MM.1S (cell line): Measurements from ENCODE around the gene P2RX2.

Experiments
- DNase-seq: peaks from one replicate; pipeline ENCODE4 v3.0.0-alpha.2; 2015
- H2AFZ ChIP-seq: fragments of 300-600 bp; sonication (generic); 2 replicates; pipeline ENCODE4 v1.6.0; 2016; ENCODE audit warnings: antibody characterized with exemption, low read length
- H3F3A ChIP-seq: fragments of 300-600 bp; sonication (generic); 2 replicates; pipeline ENCODE4 v1.6.1; 2016; ENCODE audit warnings: mild to moderate bottlenecking, antibody characterized with exemption, low read length, moderate library complexity, mixed read lengths; ENCODE audit not compliant: insufficient read depth
- H3K27ac ChIP-seq: fragments of 300-600 bp; sonication (generic); 2 replicates; pipeline ENCODE4 v1.5.1; 2016; ENCODE audit warnings: mild to moderate bottlenecking, low read length
- H3K27me3 ChIP-seq: fragments of 300-600 bp; sonication (generic); replicated peaks from 2 replicates; pipeline ENCODE4 v1.6.0; 2016; ENCODE audit warnings: low read length; ENCODE audit not compliant: insufficient read depth
- H3K36me3 ChIP-seq: fragments of 300-600 bp; sonication (generic); replicated peaks from 2 replicates; pipeline ENCODE4 v1.6.1; 2016; ENCODE audit warnings: mild to moderate bottlenecking, low read length, mixed read lengths; ENCODE audit not compliant: insufficient read depth
- H3K4me1 ChIP-seq: fragments of 300-600 bp; sonication (generic); 2 replicates; pipeline ENCODE4 v1.6.1; 2016; ENCODE audit warnings: low read length, mixed read lengths
- H3K4me2 ChIP-seq: fragments of 300-600 bp; sonication (generic); 2 replicates; pipeline ENCODE4 v1.6.0; 2016; ENCODE audit warnings: low read depth, low read length
- H3K4me3 ChIP-seq: fragments of 300-600 bp; sonication (generic); 2 replicates; pipeline ENCODE4 v1.5.1; 2016; ENCODE audit warnings: low read length, mixed read lengths
- H3K79me2 ChIP-seq: fragments of 300-600 bp; sonication (generic); 2 replicates; pipeline ENCODE4 v1.6.1; 2016; ENCODE audit warnings: mixed run types, low read length, mixed read lengths
- H3K9ac ChIP-seq: fragments of 300-600 bp; sonication (generic); 2 replicates; pipeline ENCODE4 v1.6.1; 2016; ENCODE audit warnings: low read length, mixed read lengths
- H3K9me2 ChIP-seq: fragments of 300-600 bp; sonication (generic); replicated peaks from 2 replicates; pipeline ENCODE4 v1.6.1; 2016; ENCODE audit warnings: mild to moderate bottlenecking, low read length, mixed read lengths; ENCODE audit not compliant: insufficient read depth
- H3K9me3 ChIP-seq: fragments of 300-600 bp; sonication (generic); replicated peaks from 2 replicates; pipeline ENCODE4 v1.6.1; 2016; ENCODE audit warnings: mild to moderate bottlenecking, low read length, mixed read lengths; ENCODE audit not compliant: insufficient read depth
- H4K20me1 ChIP-seq: fragments of 300-600 bp; sonication (generic); 2 replicates; pipeline ENCODE4 v1.6.1; 2016; ENCODE audit warnings: mild to moderate bottlenecking, low read length, moderate library complexity, mixed read lengths; ENCODE audit not compliant: insufficient read depth
- EZH2 ChIP-seq: fragments of 300-600 bp; sonication (generic); optimal IDR thresholded peaks from 2 replicates; pipeline ENCODE3; 2017; ENCODE audit warnings: low read depth, mild to moderate bottlenecking, antibody characterized with exemption, low read length, mixed read lengths
- EZH2phosphoT487 ChIP-seq: fragments of 300-600 bp; sonication (generic); IDR thresholded peaks from 2 replicates; pipeline ENCODE4 v1.6.1; 2018; ENCODE audit warnings: antibody characterized with exemption, low read length
- TF ChIP-seq, protein P1 (sequence below): fragments of 300-600 bp; sonication (generic); IDR thresholded peaks from 2 replicates; pipeline ENCODE4 v1.5.1; 2016; ENCODE audit warnings: antibody characterized with exemption, low read length, mixed read lengths

The P2RX2 gene

DNA sequence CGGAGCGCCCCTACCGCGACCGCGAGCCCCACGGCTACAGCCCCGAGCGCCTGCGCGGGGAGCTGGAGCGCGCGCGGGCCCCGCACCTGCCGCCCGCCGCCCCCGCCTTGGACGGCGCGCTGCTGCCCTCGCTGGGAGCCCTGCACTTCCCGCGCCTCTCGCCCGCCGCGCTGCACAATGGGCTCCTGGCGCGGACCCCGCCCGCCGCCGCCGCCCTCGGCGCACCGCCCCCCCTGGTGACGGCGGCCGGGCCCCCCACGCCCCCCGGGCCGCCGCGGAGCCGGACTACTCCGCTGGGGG lies 35.2 kb upstream of the P2RX2 start:
- H3K4me1 ChIP-seq, result no peaks in the 10 kb centered on the region
- H2AFZ ChIP-seq, result no peak overlapping the region
- TF ChIP-seq, protein P1, sequence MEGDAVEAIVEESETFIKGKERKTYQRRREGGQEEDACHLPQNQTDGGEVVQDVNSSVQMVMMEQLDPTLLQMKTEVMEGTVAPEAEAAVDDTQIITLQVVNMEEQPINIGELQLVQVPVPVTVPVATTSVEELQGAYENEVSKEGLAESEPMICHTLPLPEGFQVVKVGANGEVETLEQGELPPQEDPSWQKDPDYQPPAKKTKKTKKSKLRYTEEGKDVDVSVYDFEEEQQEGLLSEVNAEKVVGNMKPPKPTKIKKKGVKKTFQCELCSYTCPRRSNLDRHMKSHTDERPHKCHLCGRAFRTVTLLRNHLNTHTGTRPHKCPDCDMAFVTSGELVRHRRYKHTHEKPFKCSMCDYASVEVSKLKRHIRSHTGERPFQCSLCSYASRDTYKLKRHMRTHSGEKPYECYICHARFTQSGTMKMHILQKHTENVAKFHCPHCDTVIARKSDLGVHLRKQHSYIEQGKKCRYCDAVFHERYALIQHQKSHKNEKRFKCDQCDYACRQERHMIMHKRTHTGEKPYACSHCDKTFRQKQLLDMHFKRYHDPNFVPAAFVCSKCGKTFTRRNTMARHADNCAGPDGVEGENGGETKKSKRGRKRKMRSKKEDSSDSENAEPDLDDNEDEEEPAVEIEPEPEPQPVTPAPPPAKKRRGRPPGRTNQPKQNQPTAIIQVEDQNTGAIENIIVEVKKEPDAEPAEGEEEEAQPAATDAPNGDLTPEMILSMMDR, result no peak
- no peak for TF ChIP-seq EZH2
- no peak for TF ChIP-seq EZH2phosphoT487
- no peak for DNase-seq
- no peak overlapping the region for H3K27ac ChIP-seq
- H3K4me3 ChIP-seq, result no peak overlapping the region
- no peaks in the 10 kb centered on the region for H3K9me2 ChIP-seq
- H3K4me2 ChIP-seq, result no peak overlapping the region
- H3K36me3 ChIP-seq, result no peaks in the 10 kb centered on the region
- H3K79me2 ChIP-seq, result no peaks in the 10 kb centered on the region
- no peaks in the 10 kb centered on the region for H4K20me1 ChIP-seq
- no peaks in the 10 kb centered on the region for H3F3A ChIP-seq
- H3K9me3 ChIP-seq, result no peaks in the 10 kb centered on the region
- H3K9ac ChIP-seq, result no peak overlapping the region
- H3K27me3 ChIP-seq, result no peaks in the 10 kb centered on the region; the same call in 1 of the 2 replicates

DNA sequence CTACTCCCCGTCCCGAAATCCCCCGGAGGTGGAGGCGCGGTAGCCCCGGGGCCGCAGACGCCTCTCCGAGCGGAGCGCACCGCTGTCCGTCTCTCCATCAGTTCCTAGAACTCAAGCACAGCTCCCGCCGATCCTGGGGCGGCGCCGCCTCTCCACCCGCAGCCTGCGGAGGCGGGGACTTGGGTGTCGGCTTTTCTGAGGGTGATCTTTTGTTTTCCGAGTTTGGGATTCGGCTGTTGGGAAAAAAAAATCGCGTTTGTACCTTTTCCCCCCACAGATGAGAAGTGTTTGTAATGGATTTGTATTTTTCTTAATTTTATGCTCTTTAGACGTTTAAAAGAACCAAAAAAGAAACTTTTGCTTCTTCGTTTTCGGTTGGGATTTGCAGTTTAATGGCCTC lies 34.8 kb upstream of the P2RX2 start:
- H4K20me1 ChIP-seq, result no peaks in the 10 kb centered on the region
- no peak overlapping the region for H3K4me2 ChIP-seq
- no peaks in the 10 kb centered on the region for H3K36me3 ChIP-seq
- H3K9me3 ChIP-seq, result no peaks in the 10 kb centered on the region
- H3F3A ChIP-seq, result no peaks in the 10 kb centered on the region
- H3K27me3 ChIP-seq, result no peaks in the 10 kb centered on the region; the same call in 1 of the 2 replicates
- H3K79me2 ChIP-seq, result no peaks in the 10 kb centered on the region
- H3K9me2 ChIP-seq, result no peaks in the 10 kb centered on the region
- TF ChIP-seq, protein P1, result no peak
- no peak for TF ChIP-seq EZH2phosphoT487
- no peak overlapping the region for H2AFZ ChIP-seq
- no peak overlapping the region for H3K27ac ChIP-seq
- DNase-seq, result no peak
- no peaks in the 10 kb centered on the region for H3K4me1 ChIP-seq
- no peak overlapping the region for H3K9ac ChIP-seq
- H3K4me3 ChIP-seq, result no peak overlapping the region

- Histone ChIP-seq H3K36me3 (no peaks in the 10 kb centered on the region), H3K9me3 (no peaks in the 10 kb centered on the region), H3K4me3 (no peak overlapping the region), H2AFZ (no peak overlapping the region), H3K27ac (no peak overlapping the region), H3K4me1 (no peaks in the 10 kb centered on the region), H3K9ac (no peak overlapping the region), H3K4me2 (no peak overlapping the region), H3K79me2 (no peaks in the 10 kb centered on the region), H3F3A (no peaks in the 10 kb centered on the region), H3K27me3 (no peaks in the 10 kb centered on the region; the same call in 1 of the 2 replicates), H4K20me1 (no peaks in the 10 kb centered on the region), H3K9me2 (no peaks in the 10 kb centered on the region)
- TF ChIP-seq, protein P1, result no peak
- TF ChIP-seq EZH2phosphoT487 (no peak), EZH2 (no peak)
- no peak for DNase-seq
These were observed 34.1 kb upstream of the P2RX2 start for GRCh38 chr12:132584429-132584828.
